HTERT RPE-1 (cell line): ENCODE data around the gene HES2.
"Not testable (repeated sequence)": the region's sequence is repeated elsewhere in the genome, so short reads cannot be mapped to it uniquely, and the experiment has no call there.

ENCODE experiments used
- in situ Hi-C: fragments of 300-500 bp; cut with MboI; formaldehyde crosslinking; loops from 4 replicates; pipeline ENCODE4 v1.14.3; 2020; ENCODE audit warnings: low sequenced_read_pairs

HES2 gene

DNA sequence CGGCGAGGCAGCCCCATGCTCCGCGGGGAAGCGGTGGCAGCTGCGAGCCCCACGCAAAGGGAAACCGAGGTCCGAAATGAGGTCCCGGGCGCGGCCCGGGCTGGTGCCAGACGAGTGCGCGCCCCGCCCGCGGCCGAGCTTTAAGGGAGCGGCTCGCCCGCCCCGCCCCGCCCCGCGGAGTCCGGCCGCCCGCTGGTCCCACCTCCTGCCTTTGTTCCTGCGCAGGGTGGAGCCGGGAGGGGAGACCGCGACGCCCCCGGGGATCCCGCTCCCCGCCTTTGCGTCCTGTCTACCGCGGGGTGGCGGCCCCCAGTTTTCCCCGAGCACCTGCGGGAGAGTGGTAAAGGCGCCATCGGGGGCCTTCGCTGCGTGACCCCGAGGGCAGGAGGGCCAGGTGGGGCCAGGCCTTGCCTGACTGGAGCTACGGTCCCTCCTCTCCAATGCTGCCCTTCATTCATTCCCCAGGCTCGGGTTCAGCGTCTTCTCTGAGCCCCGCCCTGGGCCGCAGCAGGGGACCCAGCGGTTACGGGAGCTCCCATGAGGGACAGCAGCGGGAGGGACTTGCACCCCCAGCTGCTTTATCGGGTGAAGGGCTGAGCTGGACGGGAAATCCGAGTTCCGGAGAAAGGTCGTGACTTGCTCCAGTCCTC lies at the start of gene HES2:
Gene HES2, minus strand, starts transcription at position 116 of the 650 bp plus-strand sequence. Its CDS starts 99 bp downstream, at position 17.
- in situ Hi-C loops, result no loop called here

GRCh38 chr1:6468729-6469461 lies 49.2 kb upstream of the HES2 start:
- in situ Hi-C loops, result no loop called here

GRCh38 chr1:6467744-6468688 lies 48.3 kb upstream of the HES2 start:
- in situ Hi-C loops, result no loop called here

- in situ Hi-C loops, result no loop called here
Measured at GRCh38 chr1:6467224-6467623, 47.5 kb upstream of the HES2 start.

GRCh38 chr1:6466751-6467150 lies 47.0 kb upstream of the HES2 start:
- in situ Hi-C loops, result no loop called here

DNA sequence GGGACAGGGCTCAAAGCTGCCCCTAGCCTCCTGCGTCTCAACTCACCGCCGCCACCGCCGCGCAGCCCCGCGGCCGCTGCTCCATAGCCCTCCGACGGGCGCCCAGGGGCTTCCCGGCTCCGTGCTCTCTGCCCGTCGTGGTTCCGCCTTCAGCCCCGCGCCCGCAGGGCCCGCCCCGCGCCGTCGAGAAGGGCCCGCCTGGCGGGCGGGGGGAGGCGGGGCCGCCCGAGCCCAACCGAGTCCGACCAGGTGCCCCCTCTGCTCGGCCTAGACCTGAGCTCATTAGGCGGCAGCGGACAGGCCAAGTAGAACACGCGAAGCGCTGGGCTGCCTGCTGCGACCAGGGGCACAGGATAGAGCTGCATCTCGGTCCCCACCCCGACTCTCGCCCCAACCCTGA lies 46.3 kb upstream of the HES2 start, which contains the start of gene TNFRSF25:
Gene TNFRSF25, minus strand, starts transcription at position 151 of the 400 bp plus-strand sequence. Its CDS starts 66 bp downstream, at position 85.
- in situ Hi-C loops, result no loop called here

DNA sequence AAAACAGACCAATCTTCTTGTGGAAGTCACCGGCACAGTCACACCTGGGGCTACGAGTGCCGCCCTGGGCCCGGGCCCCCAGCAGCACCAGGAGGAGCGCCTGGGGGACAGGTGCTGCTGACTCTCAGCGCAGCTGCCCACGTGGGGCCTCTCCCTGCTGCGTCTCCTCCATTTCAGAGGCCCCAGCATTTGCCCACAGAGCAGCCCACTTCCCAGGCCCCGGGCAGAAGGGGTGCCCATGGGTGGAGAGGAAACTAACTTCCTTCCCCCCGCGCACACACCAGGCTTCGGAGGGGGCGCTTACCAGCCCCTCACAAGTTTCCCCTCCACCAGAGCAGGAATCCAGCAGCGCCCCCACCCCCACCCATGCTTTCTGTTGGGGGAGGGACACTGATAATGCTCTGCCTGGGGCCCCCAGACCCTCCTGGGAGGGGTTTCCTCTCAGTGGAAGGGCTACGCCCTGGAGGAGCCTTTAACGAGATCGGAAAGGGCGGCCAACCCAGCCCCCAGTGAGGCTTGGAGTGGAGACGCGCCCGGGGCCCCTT lies 45.8 kb upstream of the HES2 start:
- in situ Hi-C loops, result no loop called here

- in situ Hi-C loops, result no loop called here
Measured at GRCh38 chr1:6464915-6465314, 45.2 kb upstream of the HES2 start.

DNA sequence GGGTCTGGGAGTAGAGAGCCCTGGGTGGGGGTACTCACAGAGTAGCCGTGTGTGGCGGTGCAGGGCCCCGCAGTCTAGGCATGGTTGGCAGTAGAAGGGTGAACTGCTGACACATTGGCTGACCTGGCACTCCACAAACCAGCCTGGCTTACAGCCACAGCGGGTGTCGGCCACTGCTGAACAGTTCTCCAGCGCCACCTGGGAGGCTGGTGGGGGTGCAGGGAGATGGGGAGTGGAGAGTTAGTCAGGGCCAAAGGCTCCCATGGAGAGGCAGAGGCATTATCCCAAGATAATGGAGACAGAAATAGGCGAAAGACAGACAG lies 44.8 kb upstream of the HES2 start:
- in situ Hi-C loops, result no loop called here

DNA sequence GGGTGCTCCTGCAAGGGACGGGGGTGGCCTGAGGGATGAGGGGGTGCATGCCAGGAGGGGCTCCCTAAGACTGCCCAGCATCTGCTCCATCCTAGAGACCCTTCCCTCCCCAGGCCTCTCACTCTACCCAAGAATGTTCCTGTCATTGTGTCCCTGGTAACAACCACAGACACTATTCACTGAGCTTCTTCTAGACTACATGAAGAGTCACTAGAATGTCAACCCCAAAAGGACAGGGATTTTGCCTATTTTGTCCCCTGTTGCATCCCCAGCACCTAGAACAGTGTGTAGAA lies 43.3 kb upstream of the HES2 start:
- in situ Hi-C loops, result no loop called here

- in situ Hi-C loops, result no loop called here
Measured at GRCh38 chr1:6462412-6463119, 42.8 kb upstream of the HES2 start.

DNA sequence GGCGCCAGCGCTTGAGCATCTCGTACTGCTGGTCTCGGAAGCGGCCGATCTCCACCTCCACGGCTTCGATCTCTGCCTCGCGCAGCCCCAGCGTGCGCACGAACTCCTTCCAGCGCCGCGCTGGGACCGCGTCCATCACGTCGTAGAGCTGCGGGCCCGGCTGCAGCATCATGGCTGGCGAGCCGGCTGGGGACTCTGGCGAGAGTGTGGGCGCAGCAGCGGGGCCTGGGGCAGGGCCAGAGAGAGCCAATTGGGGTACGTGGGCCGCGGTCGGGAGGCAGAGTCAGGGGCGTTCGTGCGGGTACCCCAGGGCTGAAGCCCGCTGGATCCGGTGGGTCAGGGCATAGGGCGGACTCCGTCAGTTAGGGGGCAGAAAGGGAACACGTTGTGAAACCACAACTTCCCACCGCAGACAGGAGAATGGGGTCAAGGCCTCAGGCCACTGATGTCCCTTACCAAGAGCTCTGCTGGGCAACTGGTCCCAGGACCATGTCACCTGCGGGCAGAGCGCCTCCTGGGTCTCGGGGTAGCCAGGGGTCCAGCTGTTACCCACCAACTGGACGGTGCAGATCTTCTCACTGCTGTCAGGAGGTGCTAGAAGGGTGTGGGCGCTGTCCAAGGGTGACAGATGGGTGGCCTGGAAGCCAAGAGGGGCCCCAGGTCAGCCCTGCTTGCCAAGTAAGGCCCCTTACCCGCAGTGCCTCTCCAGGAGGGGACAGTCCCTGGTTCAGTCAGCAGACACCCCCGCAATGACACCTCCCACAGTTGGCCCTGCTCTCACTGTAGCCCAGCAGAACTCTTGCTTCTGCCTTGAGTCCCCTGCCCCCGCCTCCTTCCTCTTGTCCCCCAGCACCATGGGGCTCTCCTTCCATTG lies 42.1 kb upstream of the HES2 start:
- in situ Hi-C loops, result no loop called here

DNA sequence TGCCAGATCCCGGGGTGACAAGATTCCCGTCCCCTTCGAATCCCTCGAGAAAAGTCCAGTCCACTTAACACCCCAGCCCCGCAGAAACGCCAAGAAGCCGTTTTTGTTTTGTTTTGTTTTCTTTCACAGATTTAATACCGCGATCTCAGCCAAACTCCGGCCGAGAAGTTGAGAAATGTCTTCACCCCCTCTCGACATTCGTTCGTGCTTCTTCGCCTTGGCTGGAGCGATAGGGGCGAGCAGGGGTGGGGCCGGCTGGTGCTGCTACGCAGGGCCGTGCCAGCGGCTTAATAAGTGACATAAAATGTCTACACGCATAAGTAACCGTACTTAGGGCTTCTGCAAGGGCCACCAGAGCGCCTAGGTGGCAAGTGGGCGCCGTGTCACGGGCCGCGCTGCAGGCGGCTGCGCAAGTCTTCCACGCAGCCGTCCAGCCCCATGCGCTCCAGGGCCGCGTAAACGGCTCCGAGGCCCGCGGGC lies 41.4 kb upstream of the HES2 start:
- in situ Hi-C loops, result no loop called here

GRCh38 chr1:6460301-6461050 lies 40.8 kb upstream of the HES2 start:
- in situ Hi-C loops, result no loop called here

- in situ Hi-C loops, result no loop called here
Measured at GRCh38 chr1:6459850-6460265, 40.1 kb upstream of the HES2 start.

DNA sequence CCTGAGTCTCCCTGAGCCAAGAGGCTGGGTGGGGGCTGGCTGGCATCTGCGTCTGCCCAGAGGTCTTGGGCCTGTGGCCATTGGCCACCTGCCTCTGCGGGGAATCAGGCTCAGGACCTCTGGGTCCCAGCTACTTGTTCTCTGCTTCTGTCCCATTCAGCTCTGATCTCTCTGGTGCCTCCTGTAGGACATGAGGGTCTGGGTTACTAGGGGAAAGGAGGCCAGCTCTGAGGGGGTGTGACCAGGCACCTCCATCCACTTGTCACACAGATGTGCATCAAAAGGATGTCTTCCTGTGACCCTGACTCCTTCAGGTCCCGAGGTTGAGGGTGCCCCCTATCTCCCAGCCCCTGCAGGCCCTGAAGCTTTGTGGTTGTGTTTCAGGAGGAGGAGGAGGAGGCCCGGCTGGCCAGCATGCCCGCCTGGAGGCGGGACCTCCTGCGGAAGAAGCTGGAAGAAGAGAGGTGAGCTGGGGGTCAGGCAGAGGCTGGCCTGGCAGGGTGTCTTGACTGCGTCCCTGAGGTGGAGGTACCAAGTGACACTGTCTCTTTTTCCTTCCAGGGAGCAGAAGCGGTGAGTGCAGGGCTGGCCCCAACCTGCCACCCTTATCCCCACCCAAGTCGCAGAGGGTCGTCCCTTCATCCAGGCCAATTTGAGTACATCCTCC lies 37.2 kb upstream of the HES2 start:
- in situ Hi-C loops, result no loop called here

DNA sequence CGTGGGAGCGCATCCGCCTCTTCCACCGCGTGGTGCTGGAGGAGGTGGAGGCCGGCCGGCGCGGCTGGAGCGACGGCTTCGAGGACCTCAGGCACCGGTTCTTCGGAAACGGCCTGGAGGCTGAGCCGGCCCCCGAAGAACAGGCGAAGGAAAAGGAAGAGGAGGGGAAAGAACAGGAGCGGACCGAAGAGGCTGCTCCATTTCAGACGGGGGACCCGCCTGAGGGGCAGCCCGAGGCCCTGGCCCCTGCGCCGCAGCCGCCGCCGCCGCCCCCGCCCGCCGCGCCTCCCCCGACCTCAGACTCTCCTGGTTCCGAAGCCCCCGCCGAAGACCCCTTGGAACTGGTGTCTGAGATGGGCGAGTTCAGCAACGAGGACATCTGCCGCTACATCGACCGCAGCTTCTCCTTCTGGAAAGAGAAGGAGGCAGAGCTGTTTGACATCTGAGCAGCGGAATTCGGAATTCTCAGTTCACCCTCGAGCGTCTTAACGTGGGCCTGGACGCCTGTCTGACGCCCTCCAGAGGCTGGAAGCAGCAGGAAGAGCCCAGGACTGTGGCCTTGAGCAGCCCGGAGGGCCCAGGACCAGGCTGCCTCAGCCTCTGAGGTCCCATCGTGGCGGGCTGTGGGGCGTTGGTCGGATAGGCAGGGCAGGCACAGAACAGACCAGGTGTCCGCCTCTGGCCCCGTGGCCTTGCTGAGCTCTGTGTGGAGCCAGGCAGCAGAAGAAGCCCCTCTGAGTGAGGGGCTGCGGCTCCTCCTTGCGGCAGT lies 36.2 kb upstream of the HES2 start:
- in situ Hi-C loops, result not testable (repeated sequence)
